ENCODE measurements around the gene SLC25A23. TPM values are rescaled to one million over a fixed set of nuclear protein-coding genes. Genes with fewer than 3 reads are reported as not detected.

SLC25A23 gene
- polyA plus RNA-seq, 2 donors = 43.5 to 66.0 TPM

DNA sequence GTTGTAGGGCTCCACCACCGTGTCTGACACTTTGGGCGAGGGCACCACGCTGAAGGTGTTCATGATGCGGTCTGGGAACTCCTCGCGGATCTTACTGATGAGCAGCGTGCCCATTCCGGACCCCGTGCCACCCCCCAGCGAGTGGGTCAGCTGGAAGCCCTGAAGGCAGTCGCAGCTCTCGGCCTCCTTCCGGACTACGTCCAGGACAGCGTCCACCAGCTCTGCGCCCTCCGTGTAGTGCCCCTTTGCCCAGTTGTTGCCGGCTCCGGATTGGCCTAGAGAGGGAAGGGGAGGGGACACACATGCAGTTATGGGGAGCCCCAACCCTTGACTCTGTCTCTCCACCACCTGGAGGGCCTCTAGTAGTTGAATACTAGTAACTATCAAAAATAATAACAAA lies 36.4 kb upstream of the SLC25A23 start:
- H3K27ac ChIP-seq (ENCODE audit: low read depth in 2 of 2, low read length in 1 of 2) = no peak overlapping the region
- no peak overlapping the region for H3K4me3 ChIP-seq (ENCODE audit: low read depth in 1 of 2, low read length in 2 of 2)
- H3K4me1 ChIP-seq (ENCODE audit: control insufficient read depth in 2 of 2, insufficient read depth in 2 of 2, low read length in 1 of 2) = peaks cover 0 to 2% of the 10 kb centered on the region in 2 donors
- WGBS, 2 donors = 94 to 95% methylated on average over 19 of the region's 19 CpGs
- H3K27me3 ChIP-seq (ENCODE audit: control insufficient read depth in 1 of 2, insufficient read depth in 2 of 2, low read length in 2 of 2) = no peaks in the 10 kb centered on the region
- H3K36me3 ChIP-seq (ENCODE audit: control insufficient read depth in 2 of 2, insufficient read depth in 2 of 2, low read length in 1 of 2) = no peaks in the 10 kb centered on the region
- H3K9me3 ChIP-seq (ENCODE audit: control insufficient read depth in 2 of 2, insufficient read depth in 1 of 2, low read depth in 1 of 2, low read length in 1 of 2) = peaks cover 0 to 3% of the 10 kb centered on the region in 2 donors

DNA sequence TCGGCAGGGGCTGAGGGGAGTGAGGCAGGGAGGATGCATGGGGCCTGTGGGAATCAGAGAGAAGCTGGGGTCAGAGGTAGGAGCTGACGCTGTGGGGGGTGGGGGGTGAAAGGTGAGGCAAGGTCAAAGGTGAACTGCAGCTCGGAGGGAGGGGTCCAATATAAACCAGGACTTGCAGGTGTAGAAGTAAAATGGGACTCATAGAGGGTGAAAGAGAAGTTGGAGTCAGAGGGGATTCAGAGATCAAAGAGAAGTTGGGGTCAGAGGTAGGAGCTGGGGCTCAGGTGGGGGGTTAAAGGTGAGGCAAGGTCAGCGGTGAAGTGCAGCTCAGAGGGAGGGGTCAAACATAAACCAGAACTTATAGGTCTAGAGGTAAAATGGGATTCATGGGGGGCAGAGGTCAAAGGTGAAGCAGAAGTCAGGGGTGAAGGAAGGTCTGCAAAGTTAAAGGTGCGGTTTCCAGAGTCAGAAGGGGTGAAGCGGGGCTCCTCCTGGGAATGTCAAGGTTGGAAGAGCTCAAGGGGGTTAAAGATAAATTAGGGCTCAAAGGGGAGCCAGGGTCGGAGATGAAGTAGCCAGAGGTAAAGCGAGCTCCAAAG lies 34.9 kb upstream of the SLC25A23 start:
- H3K9me3 ChIP-seq (ENCODE audit: control insufficient read depth in 2 of 2, insufficient read depth in 1 of 2, low read depth in 1 of 2, low read length in 1 of 2) = peaks cover 0 to 3% of the 10 kb centered on the region in 2 donors
- H3K27ac ChIP-seq (ENCODE audit: low read depth in 2 of 2, low read length in 1 of 2) = no peak overlapping the region
- no peaks in the 10 kb centered on the region for H3K36me3 ChIP-seq (ENCODE audit: control insufficient read depth in 2 of 2, insufficient read depth in 2 of 2, low read length in 1 of 2)
- 79 to 84% methylated on average over 8 of the region's 8 CpGs for WGBS, 2 donors
- H3K27me3 ChIP-seq (ENCODE audit: control insufficient read depth in 1 of 2, insufficient read depth in 2 of 2, low read length in 2 of 2) = no peaks in the 10 kb centered on the region
- peaks cover 0 to 2% of the 10 kb centered on the region in 2 donors for H3K4me1 ChIP-seq (ENCODE audit: control insufficient read depth in 2 of 2, insufficient read depth in 2 of 2, low read length in 1 of 2)
- H3K4me3 ChIP-seq (ENCODE audit: low read depth in 1 of 2, low read length in 2 of 2) = no peak overlapping the region

DNA sequence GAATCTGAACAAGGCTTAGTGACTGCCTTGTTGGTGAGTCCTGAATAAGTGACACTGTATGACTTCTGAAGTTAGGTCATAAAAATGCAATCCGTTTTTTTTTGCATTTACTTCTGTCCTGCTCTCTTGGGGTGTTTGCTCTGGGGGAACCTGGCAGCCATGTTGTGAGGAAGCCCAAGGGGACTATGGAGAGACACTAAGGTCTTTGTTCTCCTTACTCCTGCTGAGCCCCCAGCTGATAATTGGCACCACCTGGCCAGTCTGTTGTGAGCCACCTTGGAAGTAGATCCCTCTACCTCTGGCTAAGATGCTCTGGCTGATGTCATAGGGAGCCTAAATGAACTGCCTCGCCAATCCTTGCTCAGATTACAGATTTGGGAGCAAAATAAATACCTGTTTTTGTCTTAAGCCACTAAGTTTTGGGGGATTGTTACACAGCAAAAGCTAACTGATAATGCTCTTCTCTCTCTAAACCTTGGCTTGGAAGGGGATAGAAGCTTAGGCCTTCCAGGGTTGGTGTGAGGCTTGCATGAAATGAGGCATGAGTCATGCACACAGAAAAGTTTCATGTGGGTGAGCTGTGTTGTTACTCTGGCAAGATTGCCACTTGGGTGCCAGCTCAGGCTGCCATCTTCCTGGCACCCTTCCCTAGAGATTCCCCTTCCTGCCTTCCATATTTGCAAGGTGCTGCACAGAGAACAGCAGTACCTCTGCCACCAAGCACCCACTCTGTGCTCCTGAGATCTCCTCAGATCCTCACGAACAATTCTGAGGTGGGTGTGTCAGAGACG lies 32.4 kb upstream of the SLC25A23 start:
- Histone ChIP-seq H3K4me1 (ENCODE audit: control insufficient read depth in 2 of 2, insufficient read depth in 2 of 2, low read length in 1 of 2) (no peaks in the 10 kb centered on the region), H3K9me3 (ENCODE audit: control insufficient read depth in 2 of 2, insufficient read depth in 1 of 2, low read depth in 1 of 2, low read length in 1 of 2) (peaks cover 0 to 3% of the 10 kb centered on the region in 2 donors), H3K36me3 (ENCODE audit: control insufficient read depth in 2 of 2, insufficient read depth in 2 of 2, low read length in 1 of 2) (no peaks in the 10 kb centered on the region), H3K27ac (ENCODE audit: low read depth in 2 of 2, low read length in 1 of 2) (no peak overlapping the region), H3K4me3 (ENCODE audit: low read depth in 1 of 2, low read length in 2 of 2) (no peak overlapping the region), H3K27me3 (ENCODE audit: control insufficient read depth in 1 of 2, insufficient read depth in 2 of 2, low read length in 2 of 2) (no peaks in the 10 kb centered on the region)
- WGBS, 2 donors = 85 to 87% methylated on average over 4 of the region's 4 CpGs

DNA sequence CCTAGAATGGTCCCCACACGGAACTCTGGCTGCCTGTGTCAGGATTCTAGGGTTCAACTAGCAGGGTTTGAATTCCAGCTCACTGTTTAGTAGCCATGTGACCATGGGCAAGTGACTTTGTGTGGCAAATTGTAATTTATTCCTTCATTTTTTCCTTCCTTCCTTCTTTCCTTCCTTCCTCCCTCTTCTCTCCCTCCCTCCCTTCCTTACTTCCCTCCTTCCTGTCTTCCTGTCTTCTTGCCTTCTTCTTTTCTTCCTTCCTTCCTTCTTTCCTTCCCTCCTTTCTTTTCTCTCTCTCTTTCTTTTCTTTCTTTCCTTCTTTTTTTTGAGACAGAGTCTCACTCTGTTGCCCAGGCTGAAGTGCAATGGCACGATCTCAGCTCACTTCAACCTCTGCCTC lies 30.5 kb upstream of the SLC25A23 start:
- WGBS, 2 donors = 60 to 72% methylated on average over 2 of the region's 2 CpGs
- no peaks in the 10 kb centered on the region for H3K4me1 ChIP-seq (ENCODE audit: control insufficient read depth in 2 of 2, insufficient read depth in 2 of 2, low read length in 1 of 2)
- H3K36me3 ChIP-seq (ENCODE audit: control insufficient read depth in 2 of 2, insufficient read depth in 2 of 2, low read length in 1 of 2) = no peaks in the 10 kb centered on the region
- H3K27me3 ChIP-seq (ENCODE audit: control insufficient read depth in 1 of 2, insufficient read depth in 2 of 2, low read length in 2 of 2) = no peaks in the 10 kb centered on the region
- no peak overlapping the region for H3K27ac ChIP-seq (ENCODE audit: low read depth in 2 of 2, low read length in 1 of 2)
- no peak overlapping the region for H3K4me3 ChIP-seq (ENCODE audit: low read depth in 1 of 2, low read length in 2 of 2)
- peaks cover 0 to 3% of the 10 kb centered on the region in 2 donors for H3K9me3 ChIP-seq (ENCODE audit: control insufficient read depth in 2 of 2, insufficient read depth in 1 of 2, low read depth in 1 of 2, low read length in 1 of 2)

DNA sequence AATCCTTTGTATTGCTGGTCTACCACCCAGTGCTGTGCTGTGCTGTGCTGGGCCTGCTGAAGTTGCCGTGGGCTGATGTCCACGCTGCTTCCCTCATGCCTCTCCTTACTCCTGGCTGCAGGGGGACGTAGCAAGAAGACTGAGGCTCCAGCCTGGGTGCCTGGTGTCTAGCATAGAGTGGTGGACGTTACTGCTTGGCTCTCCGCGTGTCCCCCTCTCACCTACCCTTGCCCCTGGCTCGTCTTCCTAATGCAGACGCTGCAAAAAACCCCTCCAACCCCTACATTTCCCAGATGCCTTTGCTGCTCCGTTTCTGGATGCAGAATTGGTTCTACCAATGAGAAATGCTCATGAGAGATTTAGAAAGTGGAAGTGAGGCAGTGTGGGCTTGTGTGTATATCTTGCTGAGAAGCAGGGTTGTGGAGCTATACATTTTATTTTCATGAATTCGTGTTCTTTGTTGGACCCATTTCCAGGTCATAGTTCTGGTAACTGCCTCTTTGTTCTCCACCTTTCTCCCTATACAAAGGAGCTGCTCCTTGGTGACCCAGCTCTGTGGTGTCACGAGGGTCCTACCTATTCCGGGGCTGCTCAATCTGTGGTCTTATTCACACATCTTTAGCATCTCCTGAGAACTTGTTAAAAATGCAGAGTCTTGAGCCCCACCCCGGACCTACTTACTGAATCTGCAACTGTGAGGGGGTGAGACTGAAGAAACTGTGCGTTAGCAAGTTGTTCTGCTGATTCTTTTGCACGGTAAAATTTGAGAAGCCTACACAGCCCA lies 29.9 kb upstream of the SLC25A23 start:
- H3K4me3 ChIP-seq (ENCODE audit: low read depth in 1 of 2, low read length in 2 of 2) = no peak overlapping the region

DNA sequence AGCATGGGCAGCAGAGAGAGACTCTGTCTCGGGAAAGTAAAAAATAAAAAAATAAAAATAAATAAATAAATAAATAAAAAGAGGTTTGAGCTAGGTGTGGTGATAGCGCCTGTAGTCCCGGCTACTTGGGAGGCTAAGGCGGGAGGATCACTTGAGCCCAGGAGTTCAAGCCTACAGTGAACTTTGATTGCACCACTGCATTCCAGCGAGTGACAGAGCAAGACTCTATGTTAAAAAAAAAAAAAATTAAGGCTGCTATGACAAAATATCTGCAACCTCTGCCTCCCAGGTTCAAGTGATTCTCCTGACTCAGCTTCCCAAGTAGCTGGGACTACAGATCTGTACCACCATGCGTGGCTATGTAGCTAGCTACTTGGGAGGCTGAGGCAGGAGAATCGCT lies 25.2 kb upstream of the SLC25A23 start:
- no peaks in the 10 kb centered on the region for H3K9me3 ChIP-seq (ENCODE audit: control insufficient read depth in 2 of 2, insufficient read depth in 1 of 2, low read depth in 1 of 2, low read length in 1 of 2)
- no peak overlapping the region for H3K4me3 ChIP-seq (ENCODE audit: low read depth in 1 of 2, low read length in 2 of 2)
- WGBS, 2 donors = 86 to 90% methylated on average over 7 of the region's 7 CpGs
- no peak overlapping the region for H3K27ac ChIP-seq (ENCODE audit: low read depth in 2 of 2, low read length in 1 of 2)
- no peaks in the 10 kb centered on the region for H3K36me3 ChIP-seq (ENCODE audit: control insufficient read depth in 2 of 2, insufficient read depth in 2 of 2, low read length in 1 of 2)
- H3K27me3 ChIP-seq (ENCODE audit: control insufficient read depth in 1 of 2, insufficient read depth in 2 of 2, low read length in 2 of 2) = no peaks in the 10 kb centered on the region
- H3K4me1 ChIP-seq (ENCODE audit: control insufficient read depth in 2 of 2, insufficient read depth in 2 of 2, low read length in 1 of 2) = peaks cover 0 to 5% of the 10 kb centered on the region in 2 donors

More for the DNA sequence above, 29.9 kb upstream of the SLC25A23 start:
- H3K36me3 ChIP-seq (ENCODE audit: control insufficient read depth in 2 of 2, insufficient read depth in 2 of 2, low read length in 1 of 2) = no peaks in the 10 kb centered on the region
- no peaks in the 10 kb centered on the region for H3K27me3 ChIP-seq (ENCODE audit: control insufficient read depth in 1 of 2, insufficient read depth in 2 of 2, low read length in 2 of 2)
- no peaks in the 10 kb centered on the region for H3K4me1 ChIP-seq (ENCODE audit: control insufficient read depth in 2 of 2, insufficient read depth in 2 of 2, low read length in 1 of 2)
- H3K27ac ChIP-seq (ENCODE audit: low read depth in 2 of 2, low read length in 1 of 2) = no peak overlapping the region
- H3K9me3 ChIP-seq (ENCODE audit: control insufficient read depth in 2 of 2, insufficient read depth in 1 of 2, low read depth in 1 of 2, low read length in 1 of 2) = peaks cover 0 to 3% of the 10 kb centered on the region in 2 donors
- 42 to 45% methylated on average over 15 of the region's 15 CpGs for WGBS, 2 donors

DNA sequence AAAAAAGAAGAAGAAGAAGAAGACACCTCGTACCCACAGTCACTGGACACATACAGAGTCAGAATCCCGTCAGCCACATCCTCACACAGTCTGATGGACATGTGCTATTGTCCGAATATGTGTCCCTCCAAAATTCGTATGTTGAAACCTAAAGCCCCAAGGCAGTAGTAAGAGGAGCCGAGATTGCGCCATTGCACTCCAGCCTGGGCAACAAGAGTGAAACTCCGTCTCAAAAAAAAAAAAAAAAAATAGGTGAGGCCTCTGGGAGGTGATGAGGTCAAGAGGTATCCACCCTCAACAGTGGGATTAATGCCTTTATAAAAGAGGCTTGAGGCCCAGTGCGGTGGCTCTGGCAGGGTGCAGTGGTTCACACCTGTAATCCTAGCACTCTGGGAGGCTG lies 24.6 kb upstream of the SLC25A23 start:
- no peak overlapping the region for H3K4me3 ChIP-seq (ENCODE audit: low read depth in 1 of 2, low read length in 2 of 2)
- no peak overlapping the region for H3K27ac ChIP-seq (ENCODE audit: low read depth in 2 of 2, low read length in 1 of 2)
- H3K36me3 ChIP-seq (ENCODE audit: control insufficient read depth in 2 of 2, insufficient read depth in 2 of 2, low read length in 1 of 2) = no peaks in the 10 kb centered on the region
- H3K4me1 ChIP-seq (ENCODE audit: control insufficient read depth in 2 of 2, insufficient read depth in 2 of 2, low read length in 1 of 2) = peaks cover 0 to 5% of the 10 kb centered on the region in 2 donors
- WGBS, 2 donors = 71 to 79% methylated on average over 8 of the region's 8 CpGs
- no peaks in the 10 kb centered on the region for H3K9me3 ChIP-seq (ENCODE audit: control insufficient read depth in 2 of 2, insufficient read depth in 1 of 2, low read depth in 1 of 2, low read length in 1 of 2)
- H3K27me3 ChIP-seq (ENCODE audit: control insufficient read depth in 1 of 2, insufficient read depth in 2 of 2, low read length in 2 of 2) = no peaks in the 10 kb centered on the region

DNA sequence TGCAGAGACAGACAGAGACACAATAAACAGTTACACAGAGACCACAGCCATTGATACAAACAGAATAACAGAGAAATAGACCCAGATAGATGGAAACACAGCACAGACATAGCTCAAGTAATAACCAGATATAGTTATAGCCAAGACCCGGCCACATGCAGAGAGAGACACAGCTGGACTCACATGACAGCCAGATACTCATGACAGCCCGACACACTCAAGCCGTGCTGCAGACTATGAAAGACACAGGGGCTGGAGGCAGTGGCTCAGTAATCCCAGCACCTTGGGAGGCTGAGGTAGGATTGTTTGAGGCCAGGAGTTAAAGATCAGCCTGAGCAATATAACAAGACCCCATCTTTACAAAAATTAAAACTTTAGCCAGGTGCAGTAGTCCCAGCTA lies 23.6 kb upstream of the SLC25A23 start:
- Histone ChIP-seq H3K9me3 (ENCODE audit: control insufficient read depth in 2 of 2, insufficient read depth in 1 of 2, low read depth in 1 of 2, low read length in 1 of 2) (no peaks in the 10 kb centered on the region), H3K4me3 (ENCODE audit: low read depth in 1 of 2, low read length in 2 of 2) (no peak overlapping the region), H3K36me3 (ENCODE audit: control insufficient read depth in 2 of 2, insufficient read depth in 2 of 2, low read length in 1 of 2) (no peaks in the 10 kb centered on the region), H3K27ac (ENCODE audit: low read depth in 2 of 2, low read length in 1 of 2) (no peak overlapping the region), H3K4me1 (ENCODE audit: control insufficient read depth in 2 of 2, insufficient read depth in 2 of 2, low read length in 1 of 2) (peaks cover 0 to 5% of the 10 kb centered on the region in 2 donors), H3K27me3 (ENCODE audit: control insufficient read depth in 1 of 2, insufficient read depth in 2 of 2, low read length in 2 of 2) (no peaks in the 10 kb centered on the region)
- WGBS, 2 donors = 54 to 56% methylated on average over 3 of the region's 3 CpGs

DNA sequence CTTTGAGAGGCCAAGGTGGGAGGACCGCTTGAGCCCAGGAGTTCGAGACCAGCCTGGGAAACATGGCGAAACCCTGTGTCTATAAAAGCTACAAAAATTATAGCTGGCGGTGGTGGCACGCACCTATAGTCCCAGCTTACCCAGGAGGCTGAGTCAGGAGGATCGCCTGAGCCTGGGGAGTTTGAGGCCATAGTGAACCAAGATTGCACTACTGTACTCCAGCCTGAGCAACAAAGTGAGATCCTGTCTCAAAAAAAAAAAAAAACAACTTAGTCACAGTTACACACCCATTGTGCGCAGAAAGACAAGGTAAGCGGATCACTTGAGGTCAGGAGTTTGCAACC lies 22.7 kb upstream of the SLC25A23 start:
- H3K27ac ChIP-seq (ENCODE audit: low read depth in 2 of 2, low read length in 1 of 2) = peak overlapping the region in 1 of 2 donors; percentile 15
- no peaks in the 10 kb centered on the region for H3K36me3 ChIP-seq (ENCODE audit: control insufficient read depth in 2 of 2, insufficient read depth in 2 of 2, low read length in 1 of 2)
- H3K4me3 ChIP-seq (ENCODE audit: low read depth in 1 of 2, low read length in 2 of 2) = no peak overlapping the region
- 95% methylated on average over 8 of the region's 8 CpGs for WGBS, 2 donors
- peaks cover 0 to 5% of the 10 kb centered on the region in 2 donors for H3K4me1 ChIP-seq (ENCODE audit: control insufficient read depth in 2 of 2, insufficient read depth in 2 of 2, low read length in 1 of 2)
- H3K27me3 ChIP-seq (ENCODE audit: control insufficient read depth in 1 of 2, insufficient read depth in 2 of 2, low read length in 2 of 2) = no peaks in the 10 kb centered on the region
- H3K9me3 ChIP-seq (ENCODE audit: control insufficient read depth in 2 of 2, insufficient read depth in 1 of 2, low read depth in 1 of 2, low read length in 1 of 2) = no peaks in the 10 kb centered on the region
